Measurements from ENCODE around the gene PSTPIP2.
A peak's percentile ranks its signal among the peaks of the same experiment; 100 is the strongest.

PSTPIP2 gene

DNA sequence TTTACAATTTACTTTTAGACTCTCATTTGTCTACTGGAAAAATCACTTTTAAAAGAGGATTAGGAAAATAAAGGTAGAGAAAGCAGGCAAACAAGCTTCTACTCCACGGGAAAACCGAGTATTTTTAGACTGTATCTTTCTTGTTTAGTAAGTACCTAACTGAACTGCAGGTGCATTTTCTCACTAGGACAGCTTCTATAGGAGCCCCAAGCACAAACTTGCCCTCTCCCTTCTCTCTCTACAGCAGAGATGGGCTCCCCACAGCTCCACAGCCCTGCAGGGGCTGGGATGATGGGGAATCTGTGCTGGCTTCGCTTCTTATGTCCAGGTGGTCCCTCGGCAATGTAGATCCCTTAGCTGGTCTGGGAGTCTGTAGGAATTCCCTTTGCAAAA lies 16.2 kb downstream of the PSTPIP2 start:
- in situ Hi-C loops (cut with HindIII; ENCODE audit: low pct_ligation_motif_present, low sequenced_read_pairs), result no loop called here
- DNase-seq, result no peak
- no peak overlapping the region for H3K4me3 ChIP-seq (ENCODE audit: low read depth, low read length)
- no peak overlapping the region for H3K27ac ChIP-seq
- H3K36me3 ChIP-seq (replicated peaks), result no peaks in the 10 kb centered on the region
- TF ChIP-seq, protein P1, sequence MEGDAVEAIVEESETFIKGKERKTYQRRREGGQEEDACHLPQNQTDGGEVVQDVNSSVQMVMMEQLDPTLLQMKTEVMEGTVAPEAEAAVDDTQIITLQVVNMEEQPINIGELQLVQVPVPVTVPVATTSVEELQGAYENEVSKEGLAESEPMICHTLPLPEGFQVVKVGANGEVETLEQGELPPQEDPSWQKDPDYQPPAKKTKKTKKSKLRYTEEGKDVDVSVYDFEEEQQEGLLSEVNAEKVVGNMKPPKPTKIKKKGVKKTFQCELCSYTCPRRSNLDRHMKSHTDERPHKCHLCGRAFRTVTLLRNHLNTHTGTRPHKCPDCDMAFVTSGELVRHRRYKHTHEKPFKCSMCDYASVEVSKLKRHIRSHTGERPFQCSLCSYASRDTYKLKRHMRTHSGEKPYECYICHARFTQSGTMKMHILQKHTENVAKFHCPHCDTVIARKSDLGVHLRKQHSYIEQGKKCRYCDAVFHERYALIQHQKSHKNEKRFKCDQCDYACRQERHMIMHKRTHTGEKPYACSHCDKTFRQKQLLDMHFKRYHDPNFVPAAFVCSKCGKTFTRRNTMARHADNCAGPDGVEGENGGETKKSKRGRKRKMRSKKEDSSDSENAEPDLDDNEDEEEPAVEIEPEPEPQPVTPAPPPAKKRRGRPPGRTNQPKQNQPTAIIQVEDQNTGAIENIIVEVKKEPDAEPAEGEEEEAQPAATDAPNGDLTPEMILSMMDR (IDR thresholded peaks at IDR 0.05; ENCODE audit: low read depth, low read length, missing control alignments), result no peak
- no peaks in the 10 kb centered on the region for H3K27me3 ChIP-seq (replicated peaks)

DNA sequence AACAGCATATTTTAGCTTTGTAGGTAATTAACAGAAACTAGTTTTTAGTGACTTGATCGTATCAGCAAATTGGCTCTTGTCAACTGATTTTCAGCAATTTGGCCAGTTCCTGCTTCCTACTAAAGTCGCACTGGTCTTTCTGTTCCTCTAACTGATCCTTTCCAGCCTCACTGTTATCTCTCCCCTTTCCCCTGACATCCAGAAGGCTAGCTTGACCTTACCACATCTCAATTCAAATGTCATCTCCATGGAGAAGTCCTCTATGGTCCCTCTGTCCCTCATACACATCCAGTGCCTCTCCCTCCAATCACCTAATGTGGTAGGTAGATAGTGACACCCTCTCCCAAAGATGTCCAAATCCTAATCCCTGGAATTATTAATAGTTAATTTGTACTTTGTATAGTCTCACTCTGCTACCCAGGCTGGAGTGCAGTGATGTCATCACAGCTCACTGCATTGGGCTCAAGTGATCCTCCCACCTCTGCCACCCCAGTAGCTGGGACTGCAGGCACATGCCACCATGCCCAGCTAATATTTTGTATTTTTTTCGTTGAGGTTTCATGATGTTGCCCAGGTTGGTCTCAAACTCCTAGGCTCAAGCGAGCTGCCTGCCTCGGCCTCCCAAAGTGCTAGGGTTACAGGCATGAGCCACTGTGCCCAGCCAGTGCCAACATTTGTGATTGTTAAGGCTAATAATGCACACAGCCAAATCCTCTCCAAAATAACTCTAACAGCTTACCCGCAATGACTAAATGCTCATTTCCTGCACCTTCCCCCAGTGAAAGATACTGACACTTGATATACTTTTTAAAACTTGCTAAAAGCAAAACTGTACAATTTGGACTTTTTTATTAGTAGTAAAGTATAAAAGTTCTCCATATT lies 16.9 kb downstream of the PSTPIP2 start:
- H3K27me3 ChIP-seq (replicated peaks), result no peaks in the 10 kb centered on the region
- TF ChIP-seq, protein P1 (IDR thresholded peaks at IDR 0.05; ENCODE audit: low read depth, low read length, missing control alignments), result no peak
- in situ Hi-C loops (cut with HindIII; ENCODE audit: low pct_ligation_motif_present, low sequenced_read_pairs), result no loop called here
- no peak overlapping the region for H3K27ac ChIP-seq
- H3K4me3 ChIP-seq (ENCODE audit: low read depth, low read length), result no peak overlapping the region
- H3K36me3 ChIP-seq (replicated peaks), result no peaks in the 10 kb centered on the region
- DNase-seq, result no peak

DNA sequence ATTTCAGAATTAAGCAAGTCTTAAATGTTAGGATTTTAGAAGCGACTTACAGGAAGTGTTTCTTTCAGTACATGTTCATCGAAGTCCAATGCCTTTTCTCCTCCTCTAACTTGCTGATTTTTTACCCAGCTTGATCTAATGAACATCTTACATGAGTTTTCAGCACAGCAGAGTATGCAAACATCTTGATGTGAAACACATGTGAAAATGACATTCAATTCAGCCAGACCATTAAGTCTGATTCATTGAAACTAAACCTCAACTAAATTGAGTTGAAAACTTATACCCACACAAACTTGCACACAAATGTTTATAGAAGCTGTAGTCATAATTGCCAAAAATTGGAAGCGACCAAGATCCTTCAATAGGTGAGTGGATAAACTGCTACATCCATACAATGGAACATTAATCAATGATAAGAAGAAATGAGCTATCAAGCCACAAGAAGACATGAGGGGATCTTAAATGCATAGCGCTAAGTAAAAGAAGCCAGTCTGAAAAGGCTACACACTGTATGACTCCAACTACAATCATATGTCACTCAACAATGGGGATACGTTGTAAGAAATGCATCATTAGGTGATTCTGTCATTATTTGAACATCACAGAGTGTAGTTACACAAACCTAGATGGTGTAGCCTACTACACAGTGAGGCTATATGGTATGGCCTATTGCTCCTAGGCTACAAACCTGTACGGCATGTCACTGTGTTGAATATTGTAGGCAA lies 18.5 kb downstream of the PSTPIP2 start:
- Histone ChIP-seq H3K4me3 (ENCODE audit: low read depth, low read length) (no peak overlapping the region), H3K27ac (no peak overlapping the region), H3K36me3 (replicated peaks) (no peaks in the 10 kb centered on the region), H3K27me3 (replicated peaks) (no peaks in the 10 kb centered on the region)
- in situ Hi-C loops (cut with HindIII; ENCODE audit: low pct_ligation_motif_present, low sequenced_read_pairs), result no loop called here
- no peak for DNase-seq
- TF ChIP-seq, protein P1 (IDR thresholded peaks at IDR 0.05; ENCODE audit: low read depth, low read length, missing control alignments), result no peak

GRCh38 chr18:46051731-46052461 lies 20.2 kb downstream of the PSTPIP2 start:
- H3K27me3 ChIP-seq (replicated peaks), result no peaks in the 10 kb centered on the region
- no peaks in the 10 kb centered on the region for H3K36me3 ChIP-seq (replicated peaks)
- DNase-seq, result peak; percentile 92
- TF ChIP-seq, protein P1 (IDR thresholded peaks at IDR 0.05; ENCODE audit: low read depth, low read length, missing control alignments), result no peak
- in situ Hi-C loops (cut with HindIII; ENCODE audit: low pct_ligation_motif_present, low sequenced_read_pairs), result no loop called here
- H3K4me3 ChIP-seq (ENCODE audit: low read depth, low read length), result no peak overlapping the region
- H3K27ac ChIP-seq, result peak overlapping the region; percentile 58

GRCh38 chr18:46050268-46050667 lies 21.8 kb downstream of the PSTPIP2 start:
- in situ Hi-C loops (cut with HindIII; ENCODE audit: low pct_ligation_motif_present, low sequenced_read_pairs), result no loop called here
- Histone ChIP-seq H3K27me3 (replicated peaks) (no peaks in the 10 kb centered on the region), H3K36me3 (replicated peaks) (no peaks in the 10 kb centered on the region), H3K27ac (no peak overlapping the region), H3K4me3 (ENCODE audit: low read depth, low read length) (no peak overlapping the region)
- DNase-seq, result no peak
- TF ChIP-seq, protein P1 (IDR thresholded peaks at IDR 0.05; ENCODE audit: low read depth, low read length, missing control alignments), result no peak

Data from brain microvascular endothelial cell (primary cell).